A549 treated with Hydrocortisone at 1 μM for 4 hours (cell line): ENCODE results near the gene AXDND1. TPM values are rescaled to one million over a fixed set of nuclear protein-coding genes. Genes with fewer than 3 reads are reported as not detected.

Source experiments
- total RNA-seq: library from RNA; stranded (reverse); fragments of 200-300 nt; extraction: Qiagen RNA extraction; gene quantifications from 5 replicates; pipeline ENCODE4 v1.2.3, GENCODE V29; 2022

The AXDND1 gene
- 0.16 to 0.48 TPM (median 0.36 TPM) in 5 replicates for total RNA-seq

GRCh38 chr1:179365342-179366092 is at the start of gene AXDND1:
AXDND1 (plus strand) TSS chr1:179365971; CDS start chr1:179366510, 539 bp downstream.

DNA sequence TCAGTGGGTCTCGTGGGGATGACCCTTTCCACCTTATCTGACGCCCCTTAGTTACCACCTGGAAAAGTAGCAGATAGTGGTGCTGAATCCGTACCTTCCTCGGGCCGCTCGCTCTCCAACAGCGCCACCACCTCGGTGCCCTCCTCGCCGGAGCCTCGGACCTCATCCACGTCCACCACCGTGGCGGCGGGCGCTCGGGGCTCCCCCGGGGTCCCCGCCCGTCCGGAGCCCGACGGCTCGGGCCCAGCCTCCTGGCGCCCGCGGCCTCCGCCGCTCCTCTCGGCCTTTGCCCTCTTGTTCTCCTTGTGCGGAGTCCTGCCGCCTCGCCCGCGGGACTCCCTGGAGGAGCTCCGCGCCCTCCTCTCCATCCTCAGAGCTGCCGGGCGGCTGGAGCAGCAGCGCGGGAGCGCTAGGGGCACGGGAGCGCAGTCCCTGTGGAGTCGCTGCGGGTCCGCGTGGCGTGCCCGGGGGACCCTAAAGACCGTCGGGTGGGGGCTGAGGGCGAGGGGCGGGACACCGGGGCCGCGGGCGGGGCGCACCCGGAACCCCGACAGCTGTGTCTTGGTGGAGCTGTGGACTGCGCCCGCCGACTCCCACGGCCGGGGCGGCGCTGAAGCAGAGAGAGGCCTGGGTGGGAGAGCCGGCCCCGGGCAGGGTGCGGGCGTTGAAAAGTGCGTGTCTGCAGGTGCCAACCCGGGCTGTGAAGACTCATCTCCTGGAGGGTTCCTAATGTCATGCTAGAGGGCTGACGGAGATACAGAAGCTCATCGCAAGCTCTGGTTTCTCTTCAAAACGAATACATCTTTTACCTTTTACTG is 209.9 kb downstream of the AXDND1 start, which contains the start of gene NPHS2:
Gene NPHS2, minus strand, starts transcription at position 452 of the 818 bp plus-strand sequence. Its CDS starts 84 bp downstream, at position 368.

GRCh38 chr1:179591592-179592580 is 226.1 kb downstream of the AXDND1 start, which contains the start of gene TDRD5:
TDRD5 (plus strand) TSS chr1:179591832; CDS start chr1:179592616, 784 bp downstream.

Other genes with a start within 250 kb of the AXDND1 start
- 15.4 to 26.3 TPM (median 17.5 TPM) in 5 replicates for gene ABL2, start 136.3 kb upstream of the AXDND1 start, total RNA-seq
- 26.0 to 32.3 TPM (median 29.5 TPM) in 5 replicates for gene SOAT1, start 72.2 kb upstream of the AXDND1 start, total RNA-seq
- gene NPHS2, start 210.0 kb downstream of the AXDND1 start, total RNA-seq = not detected in 5 replicates
- gene TDRD5, start 225.9 kb downstream of the AXDND1 start, total RNA-seq = 0.03 to 0.05 TPM (median 0.05 TPM) in 3 of 5 replicates, not detected in the others